Stimulated activated effector memory CD8-positive, alpha-beta T cell treated with anti-CD3 and anti-CD28 coated beads, Interleukin-12 subunit alpha, Interleukin-12 subunit beta, amount 100 ng/mL, for 72 hours (primary cell): ENCODE results near the gene DYSF.

Experiments
- ATAC-seq: fragments of 150-1000 bp; cut with Tn5 transposase; 2 replicates; pipeline ENCODE4 v1.10.0; 2021
- DNase-seq, 2 donors: peaks; one replicate each; pipeline ENCODE4 v3.0.0; 2021 to 2022; ENCODE audit warnings: low spot score in 2 of 2
- H3K27ac Mint-ChIP-seq: one replicate; pipeline ENCODE4 v1.8.0; 2022; ENCODE audit warnings: mild to moderate bottlenecking, mixed read lengths
- H3K36me3 Mint-ChIP-seq: one replicate; pipeline ENCODE4 v1.8.0; 2022; ENCODE audit warnings: mild to moderate bottlenecking, mixed read lengths
- H3K4me1 Mint-ChIP-seq: one replicate; pipeline ENCODE4 v1.8.0; 2022; ENCODE audit warnings: mixed read lengths
- H3K4me3 Mint-ChIP-seq: one replicate; pipeline ENCODE4 v1.8.0; 2022; ENCODE audit warnings: mild to moderate bottlenecking, mixed read lengths
- H3K9me3 Mint-ChIP-seq: one replicate; pipeline ENCODE4 v1.8.0; 2022; ENCODE audit warnings: mixed read lengths

Gene DYSF

DNA sequence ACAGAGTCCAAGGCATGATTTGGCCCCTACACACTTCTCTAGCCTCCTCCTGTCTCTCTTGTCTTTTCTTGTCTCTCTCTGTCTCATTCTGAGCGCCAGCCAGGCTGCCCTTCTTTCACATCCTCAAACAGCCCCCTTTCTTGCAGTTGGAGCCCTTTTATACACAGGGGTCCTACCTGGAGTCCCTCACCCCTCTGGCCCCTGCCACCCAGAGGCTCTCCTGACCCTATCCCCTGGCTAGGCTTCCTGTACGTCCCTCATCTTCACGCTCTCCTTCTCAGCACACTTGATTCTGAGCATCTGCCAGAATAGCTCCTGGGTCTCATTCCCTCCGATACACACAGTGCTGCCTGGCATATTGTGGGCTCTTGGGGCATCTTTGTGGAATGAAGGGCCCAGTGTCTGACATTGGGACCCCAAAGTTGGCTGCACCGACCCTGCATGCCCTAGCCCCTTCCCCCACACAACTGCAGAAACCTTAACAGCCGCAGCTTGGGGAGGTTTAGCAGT, 261.9 kb downstream of the DYSF start:
- no peaks in the 10 kb centered on the region for H3K36me3 Mint-ChIP-seq
- H3K27ac Mint-ChIP-seq = no peak overlapping the region
- DNase-seq = no peak
- no peak overlapping the region for H3K4me3 Mint-ChIP-seq
- no peak for ATAC-seq
- H3K9me3 Mint-ChIP-seq = no peaks in the 10 kb centered on the region
- no peaks in the 10 kb centered on the region for H3K4me1 Mint-ChIP-seq

DNA sequence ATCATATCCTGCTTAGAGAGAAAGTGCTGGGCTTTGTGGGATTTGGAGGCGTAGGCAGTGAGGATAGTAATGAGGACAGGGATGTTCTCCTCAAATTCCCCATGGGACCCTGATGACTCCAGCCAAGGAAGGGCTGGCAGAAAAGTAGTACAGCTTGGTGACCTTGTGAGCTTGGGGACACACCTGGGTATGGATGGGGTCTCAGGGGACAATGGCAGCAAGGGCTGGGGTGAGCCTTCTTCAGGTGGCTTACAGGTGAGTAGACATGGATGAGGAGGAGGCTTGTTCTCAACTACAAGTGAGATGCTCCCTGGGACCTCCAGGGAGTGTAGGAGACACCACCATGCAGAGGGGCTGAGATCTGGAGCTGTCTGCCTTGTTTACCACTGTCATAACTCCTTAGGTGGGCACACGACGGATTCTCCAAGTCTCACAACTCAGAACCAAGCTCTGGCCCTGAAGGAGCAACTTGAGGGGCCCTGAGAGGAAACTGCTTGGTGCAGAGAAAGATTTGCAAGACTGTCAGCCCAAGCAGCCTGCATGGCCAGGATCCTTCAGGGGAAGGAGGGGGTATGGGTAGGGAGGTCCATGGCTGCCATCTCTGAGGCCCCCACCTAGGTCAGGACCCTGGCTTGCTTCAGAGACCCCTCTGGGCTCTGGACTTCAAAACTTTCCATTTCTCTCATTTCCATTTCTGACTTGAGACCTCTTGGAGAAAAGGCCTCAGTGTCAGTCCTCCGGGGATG, 262.8 kb downstream of the DYSF start:
- DNase-seq = no peak
- Mint-ChIP-seq H3K4me1 (no peaks in the 10 kb centered on the region), H3K27ac (no peak overlapping the region), H3K4me3 (no peak overlapping the region), H3K36me3 (no peaks in the 10 kb centered on the region), H3K9me3 (no peaks in the 10 kb centered on the region)
- ATAC-seq = no peak

DNA sequence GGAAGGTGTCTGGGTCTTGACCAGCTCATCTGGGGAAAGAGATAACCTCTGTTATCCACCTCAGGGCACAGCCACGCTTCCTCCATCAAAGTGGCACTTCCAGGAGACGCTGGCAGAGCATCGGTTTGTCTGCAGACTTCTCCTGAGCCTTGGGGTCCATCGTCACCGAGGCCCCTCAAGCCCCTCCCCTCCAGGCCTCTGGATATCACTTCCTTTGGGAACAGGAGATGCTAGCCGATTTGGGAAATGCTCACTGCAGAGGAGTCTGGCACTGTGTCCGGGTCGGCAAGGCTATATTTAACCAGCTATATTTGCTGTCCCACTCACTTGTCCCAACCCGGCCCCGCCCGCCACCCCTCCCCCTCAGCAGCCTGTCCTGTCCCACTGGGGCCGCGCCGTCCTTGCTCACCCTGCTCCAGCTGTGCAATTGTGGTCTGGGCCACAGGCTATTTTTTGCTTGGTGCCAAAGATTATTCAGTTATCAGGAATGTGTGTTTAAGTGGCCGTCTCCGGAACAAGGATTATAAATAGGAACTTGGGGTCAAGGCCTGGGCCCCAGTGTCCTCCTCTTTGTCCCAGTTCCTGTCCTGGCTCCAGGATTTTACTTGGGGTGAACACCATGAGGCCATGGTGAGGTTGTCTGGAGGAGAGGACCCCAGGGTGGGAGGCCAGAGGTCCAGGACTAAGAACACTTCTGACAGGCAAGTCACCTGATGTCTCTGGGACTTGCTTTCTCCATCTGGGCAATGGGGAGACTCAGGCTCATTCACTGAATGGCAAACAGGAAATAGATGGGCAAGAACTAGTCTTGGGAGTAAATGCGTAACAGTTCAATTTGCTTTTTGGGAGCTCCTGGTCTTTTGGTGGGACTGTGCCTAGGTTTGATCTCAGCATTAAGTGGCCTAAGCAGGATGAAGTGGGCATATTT, 263.6 kb downstream of the DYSF start:
- DNase-seq (no peak), ATAC-seq (no peak)
- H3K27ac Mint-ChIP-seq = no peak overlapping the region
- no peak overlapping the region for H3K4me3 Mint-ChIP-seq
- H3K4me1 Mint-ChIP-seq = no peaks in the 10 kb centered on the region
- H3K36me3 Mint-ChIP-seq = no peaks in the 10 kb centered on the region
- H3K9me3 Mint-ChIP-seq = no peaks in the 10 kb centered on the region

DNA sequence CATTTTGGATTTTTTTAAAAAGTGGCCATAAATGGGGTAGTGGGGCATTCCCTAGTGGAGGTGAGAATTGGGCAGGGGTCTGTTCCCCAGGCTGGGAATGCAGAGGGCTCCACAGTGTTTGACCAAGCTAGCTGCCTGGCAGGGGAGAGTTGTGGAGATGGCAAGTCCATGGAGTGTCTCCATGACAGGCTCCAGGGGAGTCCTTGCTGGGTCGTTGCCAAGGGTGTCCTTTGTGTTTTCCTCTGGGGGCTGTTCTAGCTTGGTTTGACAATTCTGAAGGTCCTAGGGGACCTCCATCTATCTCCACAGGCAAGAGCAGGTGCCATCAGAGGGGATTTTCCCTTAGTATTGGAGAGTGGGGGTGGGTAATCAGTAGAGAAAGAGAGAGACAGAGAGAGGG, 265.3 kb downstream of the DYSF start:
- ATAC-seq (no peak), DNase-seq (no peak)
- no peaks in the 10 kb centered on the region for H3K36me3 Mint-ChIP-seq
- no peak overlapping the region for H3K27ac Mint-ChIP-seq
- peaks cover 3% of the 10 kb centered on the region for H3K9me3 Mint-ChIP-seq
- no peak overlapping the region for H3K4me3 Mint-ChIP-seq
- H3K4me1 Mint-ChIP-seq = no peaks in the 10 kb centered on the region

DNA sequence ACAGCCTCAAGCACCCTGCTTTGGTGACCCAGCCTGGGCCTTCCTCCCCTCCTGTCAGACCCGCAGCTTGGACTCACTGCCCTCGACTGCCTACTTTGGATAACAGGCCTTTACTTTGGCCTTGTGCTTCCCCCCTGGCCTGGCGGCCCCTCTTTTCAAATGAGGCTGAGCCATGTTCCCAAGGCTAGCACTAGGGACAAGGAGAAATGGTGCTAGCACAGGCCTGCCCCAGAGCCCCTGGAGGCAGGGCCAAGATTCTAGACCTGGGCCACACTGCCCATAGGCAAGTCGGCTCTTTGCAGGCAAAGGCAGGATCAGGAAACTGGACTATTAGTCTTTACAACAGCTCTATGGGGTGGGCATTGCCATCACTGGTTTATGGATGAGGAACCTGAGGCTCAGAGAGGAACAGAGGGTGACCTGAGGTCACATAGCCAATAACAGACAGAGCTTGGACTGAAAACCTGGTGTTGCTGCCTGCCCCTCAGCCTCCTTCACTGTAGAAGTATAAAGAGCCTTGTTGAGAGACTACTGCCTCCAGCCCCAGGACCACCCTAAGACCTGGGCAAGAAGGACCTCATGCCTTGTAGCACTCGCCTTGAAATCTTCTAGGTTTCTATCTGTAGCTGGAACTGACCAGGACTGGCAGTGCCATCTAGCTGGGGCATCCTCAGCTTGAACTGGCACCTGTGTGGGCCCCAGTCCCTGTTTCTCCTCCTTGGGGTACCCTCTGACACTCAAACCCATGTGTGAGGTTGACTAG, 266.3 kb downstream of the DYSF start:
- Mint-ChIP-seq H3K27ac (no peak overlapping the region), H3K4me3 (no peak overlapping the region), H3K9me3 (peaks cover 3% of the 10 kb centered on the region), H3K36me3 (no peaks in the 10 kb centered on the region), H3K4me1 (no peaks in the 10 kb centered on the region)
- no peak for ATAC-seq
- no peak for DNase-seq

DNA sequence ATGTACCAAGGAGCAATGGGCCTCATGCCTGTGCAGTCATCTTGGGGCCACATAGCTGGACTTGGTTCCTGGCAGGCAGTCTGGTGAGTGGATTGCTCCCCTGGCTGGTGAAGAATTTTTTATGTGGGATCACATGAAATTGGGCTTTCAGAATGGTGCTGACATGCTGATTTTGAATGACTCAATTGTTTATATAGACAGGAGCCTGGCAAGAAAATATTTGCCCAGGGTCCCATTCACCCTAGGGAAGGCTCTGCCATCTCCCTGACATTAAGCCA, 266.9 kb downstream of the DYSF start:
- Mint-ChIP-seq H3K4me1 (no peaks in the 10 kb centered on the region), H3K27ac (no peak overlapping the region), H3K36me3 (no peaks in the 10 kb centered on the region), H3K9me3 (peaks cover 3% of the 10 kb centered on the region), H3K4me3 (no peak overlapping the region)
- ATAC-seq = no peak
- no peak for DNase-seq

DNA sequence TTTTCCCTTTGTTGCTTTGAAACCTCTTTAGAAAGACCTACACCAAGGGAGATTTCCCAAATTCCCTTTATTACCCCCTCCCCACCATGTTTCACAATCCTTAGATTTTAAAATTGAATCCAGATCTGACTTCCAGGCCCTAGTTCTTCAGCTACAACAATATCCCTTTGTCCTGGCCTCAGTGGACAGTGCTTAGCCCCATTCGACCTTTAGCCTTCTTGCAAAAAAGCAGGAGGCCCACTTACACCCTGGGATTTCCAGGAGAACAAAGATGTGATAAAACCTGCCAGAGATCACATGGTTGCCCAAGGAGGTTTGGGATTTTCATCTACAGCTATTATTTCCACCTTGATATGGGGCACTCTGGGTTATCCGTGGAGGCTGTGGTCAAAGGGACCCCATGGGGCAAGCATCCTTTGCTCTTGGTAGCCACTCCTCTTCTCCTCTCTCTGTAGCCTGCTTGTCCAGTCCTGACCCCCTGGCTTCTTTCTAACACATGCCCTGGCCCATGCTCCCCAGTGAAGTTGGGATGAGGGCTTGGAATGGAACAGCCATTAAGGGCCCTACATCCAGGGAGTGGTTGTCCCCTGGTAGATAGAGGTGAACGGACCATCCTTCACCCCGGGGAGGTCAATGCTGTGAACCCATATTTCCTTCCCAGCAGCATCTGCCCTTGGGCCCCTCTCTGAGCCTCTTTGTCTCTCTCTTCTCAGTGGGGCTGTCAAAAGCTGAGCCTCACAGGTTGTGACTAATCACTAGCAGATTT, 267.4 kb downstream of the DYSF start:
- H3K4me1 Mint-ChIP-seq = no peaks in the 10 kb centered on the region
- no peak overlapping the region for H3K27ac Mint-ChIP-seq
- H3K4me3 Mint-ChIP-seq = no peak overlapping the region

DNA sequence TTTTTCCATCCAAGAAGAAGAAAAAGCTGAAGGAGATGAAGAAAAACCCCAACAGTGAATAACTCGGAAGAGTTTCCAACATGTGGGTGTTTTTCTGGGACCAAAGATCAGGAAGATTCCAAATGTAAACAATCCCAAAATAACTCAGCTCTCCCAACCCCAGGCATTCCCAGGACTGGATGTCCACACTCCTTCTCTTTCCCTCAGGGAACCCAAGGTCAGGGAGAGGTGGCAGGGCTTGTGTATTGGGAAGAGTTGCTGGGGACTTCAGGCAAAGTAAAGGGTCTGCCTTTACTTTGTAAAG, 268.0 kb downstream of the DYSF start:
- ATAC-seq = no peak
- peaks cover 3% of the 10 kb centered on the region for H3K9me3 Mint-ChIP-seq
- no peaks in the 10 kb centered on the region for H3K4me1 Mint-ChIP-seq
- H3K36me3 Mint-ChIP-seq = no peaks in the 10 kb centered on the region
- DNase-seq = no peak
- H3K4me3 Mint-ChIP-seq = no peak overlapping the region
- no peak overlapping the region for H3K27ac Mint-ChIP-seq

More for the DNA sequence above, 267.4 kb downstream of the DYSF start:
- DNase-seq = no peak
- H3K9me3 Mint-ChIP-seq = peaks cover 3% of the 10 kb centered on the region
- no peaks in the 10 kb centered on the region for H3K36me3 Mint-ChIP-seq
- ATAC-seq = no peak

DNA sequence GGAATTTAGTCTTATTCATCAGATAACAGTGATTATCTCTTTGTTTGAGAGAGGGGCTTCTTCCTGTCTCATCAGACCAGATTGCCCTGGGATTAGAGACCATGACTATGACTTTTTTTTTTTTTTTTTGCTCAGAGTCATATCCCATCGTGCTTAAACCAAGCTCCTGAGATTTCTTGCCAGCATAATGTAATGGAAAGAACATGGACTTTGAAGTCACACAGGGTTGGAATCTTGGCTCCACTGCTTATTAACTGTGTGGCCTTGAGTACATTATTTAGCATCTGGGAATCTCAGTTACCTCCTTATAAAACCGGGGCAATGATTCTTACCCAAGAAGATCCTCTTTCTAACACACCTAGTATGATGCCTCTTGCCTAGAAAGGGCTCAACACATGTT, 268.3 kb downstream of the DYSF start:
- H3K9me3 Mint-ChIP-seq = peaks cover 3% of the 10 kb centered on the region
- H3K4me3 Mint-ChIP-seq = no peak overlapping the region
- no peaks in the 10 kb centered on the region for H3K4me1 Mint-ChIP-seq
- no peak overlapping the region for H3K27ac Mint-ChIP-seq
- ATAC-seq (no peak), DNase-seq (no peak)
- H3K36me3 Mint-ChIP-seq = no peaks in the 10 kb centered on the region

DNA sequence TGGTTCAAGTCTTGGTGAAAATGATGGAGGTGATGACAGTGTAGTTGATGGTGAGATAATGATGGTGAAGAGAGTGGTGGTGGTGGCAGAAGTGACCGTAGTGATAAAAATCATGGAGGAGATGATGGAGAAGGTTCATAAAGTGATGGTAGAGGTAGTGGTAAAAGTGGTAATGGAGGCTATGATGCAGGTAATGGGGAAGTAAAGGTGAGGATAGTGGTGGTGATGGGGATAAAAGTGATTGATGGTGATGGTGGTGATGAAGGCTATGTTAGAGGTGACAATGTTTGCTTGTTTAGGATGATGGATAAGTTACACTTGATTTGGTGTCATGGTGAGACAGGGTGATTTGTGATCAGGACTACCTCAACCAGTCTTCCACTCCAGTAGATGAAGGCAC, 268.9 kb downstream of the DYSF start:
- Mint-ChIP-seq H3K4me3 (no peak overlapping the region), H3K27ac (no peak overlapping the region), H3K36me3 (no peaks in the 10 kb centered on the region), H3K4me1 (no peaks in the 10 kb centered on the region), H3K9me3 (peaks cover 3% of the 10 kb centered on the region)
- DNase-seq = no peak
- no peak for ATAC-seq

DNA sequence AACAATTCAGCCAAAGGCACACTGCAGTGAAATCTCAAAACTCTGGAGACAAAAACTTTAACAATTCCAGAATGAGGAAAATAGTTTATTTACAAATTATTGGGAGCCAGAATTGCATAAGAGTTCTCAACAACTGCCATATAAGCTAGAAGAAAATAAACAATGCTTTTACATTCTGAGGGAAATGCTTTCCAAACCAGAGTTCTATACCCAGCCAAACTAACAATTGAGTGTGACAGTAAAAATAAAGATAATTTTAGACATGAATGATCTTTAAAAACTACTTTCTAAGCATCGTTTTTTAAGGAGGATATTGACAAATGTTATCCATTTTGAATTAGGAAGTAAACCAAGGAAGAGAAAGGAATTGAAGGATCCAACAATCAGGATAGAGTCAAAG, 271.4 kb downstream of the DYSF start:
- DNase-seq = no peak
- Mint-ChIP-seq H3K36me3 (no peaks in the 10 kb centered on the region), H3K4me1 (no peaks in the 10 kb centered on the region), H3K4me3 (no peak overlapping the region), H3K9me3 (peaks cover 3% of the 10 kb centered on the region), H3K27ac (no peak overlapping the region)
- no peak for ATAC-seq

DNA sequence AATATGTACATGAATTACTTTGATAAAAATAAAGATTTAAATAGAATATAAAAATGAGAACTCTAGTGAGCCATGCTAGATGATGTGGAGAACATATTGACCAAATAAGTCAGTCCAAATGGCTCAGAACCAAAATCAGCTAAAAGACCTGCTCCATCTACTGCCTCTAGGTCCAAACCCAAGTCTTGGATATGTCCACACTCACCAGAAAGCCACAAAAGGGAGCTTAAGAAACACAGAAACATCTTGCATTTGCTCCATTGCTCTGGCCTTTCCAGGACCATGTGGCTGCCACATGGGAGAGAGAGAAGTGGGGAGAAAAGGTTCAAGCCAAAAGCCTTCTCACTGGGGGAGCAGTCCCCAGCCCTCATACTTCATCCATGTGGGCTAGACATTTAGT, 272.5 kb downstream of the DYSF start:
- H3K36me3 Mint-ChIP-seq = no peaks in the 10 kb centered on the region
- DNase-seq (no peak), ATAC-seq (no peak)
- no peak overlapping the region for H3K27ac Mint-ChIP-seq
- no peaks in the 10 kb centered on the region for H3K4me1 Mint-ChIP-seq
- peaks cover 3% of the 10 kb centered on the region for H3K9me3 Mint-ChIP-seq
- no peak overlapping the region for H3K4me3 Mint-ChIP-seq

DNA sequence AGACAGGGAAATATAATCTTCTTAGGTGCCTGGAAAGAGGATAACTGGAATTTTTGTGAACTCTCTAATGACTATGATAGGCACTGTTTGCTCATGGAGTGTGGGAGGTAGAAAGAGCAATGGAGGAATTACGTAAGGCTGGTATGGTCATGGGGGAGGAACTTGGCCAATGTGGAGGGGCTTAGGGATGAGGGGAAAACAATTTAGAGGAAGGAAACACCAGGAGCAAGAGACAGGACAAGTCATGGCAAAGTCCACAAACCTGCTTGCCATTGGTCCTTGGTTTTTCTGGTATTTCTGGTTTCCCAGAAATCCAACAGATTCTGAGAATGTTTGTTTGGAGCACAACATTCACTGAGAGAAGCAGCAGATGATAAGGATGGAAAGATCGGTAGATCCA, 274.2 kb downstream of the DYSF start:
- no peaks in the 10 kb centered on the region for H3K4me1 Mint-ChIP-seq
- no peaks in the 10 kb centered on the region for H3K9me3 Mint-ChIP-seq
- DNase-seq = no peak
- H3K4me3 Mint-ChIP-seq = no peak overlapping the region
- no peak for ATAC-seq
- H3K27ac Mint-ChIP-seq = no peak overlapping the region
- no peaks in the 10 kb centered on the region for H3K36me3 Mint-ChIP-seq

DNA sequence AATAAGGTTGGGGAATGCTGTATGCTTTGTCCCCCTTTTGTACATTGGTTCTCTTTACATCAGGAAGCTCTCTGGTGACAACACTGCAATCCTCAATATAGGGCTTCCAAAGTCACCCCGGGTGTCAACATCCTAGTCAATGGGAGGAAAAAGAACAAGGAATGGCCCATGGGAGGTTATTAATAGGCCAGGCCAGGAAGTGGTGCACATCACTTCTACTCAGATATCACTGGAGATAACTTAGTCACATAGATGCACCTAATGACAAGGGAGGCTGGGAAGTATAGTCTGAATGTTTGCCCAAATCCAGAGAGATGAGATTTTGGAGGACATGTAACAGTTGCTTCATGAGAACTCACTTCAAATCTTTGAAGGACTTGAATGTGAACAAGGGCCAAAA, 274.7 kb downstream of the DYSF start:
- Mint-ChIP-seq H3K9me3 (no peaks in the 10 kb centered on the region), H3K4me1 (no peaks in the 10 kb centered on the region), H3K27ac (no peak overlapping the region)

DNA sequence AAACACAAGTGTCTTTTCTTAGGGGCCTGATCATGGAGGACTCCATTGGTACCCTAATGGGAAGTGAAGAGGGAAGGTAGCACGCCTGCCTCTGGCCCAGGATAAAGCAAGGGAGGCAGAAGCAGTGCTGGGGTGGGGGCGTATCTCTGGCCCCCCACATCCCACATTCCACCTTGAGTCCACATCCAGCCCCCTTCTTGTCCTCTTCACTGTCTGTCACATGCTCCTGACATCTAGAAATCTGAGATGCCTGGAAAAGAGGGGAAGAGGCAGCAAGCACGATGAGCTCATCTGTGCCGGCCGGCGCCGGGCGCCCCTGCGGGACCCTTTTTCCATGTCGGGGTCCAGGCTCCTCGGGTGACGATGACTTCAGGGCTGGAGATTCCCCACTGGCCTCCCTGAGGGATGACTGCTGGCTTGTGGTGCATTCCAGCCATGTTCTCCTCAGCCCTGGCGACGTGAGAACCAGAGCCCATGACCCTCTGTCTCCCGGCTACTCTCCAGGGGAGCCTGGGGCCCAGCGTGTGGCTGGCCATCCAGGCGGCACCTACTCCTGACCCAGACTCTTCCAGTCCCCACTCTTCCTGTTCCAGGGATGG, 277.5 kb downstream of the DYSF start:
- no peaks in the 10 kb centered on the region for H3K4me1 Mint-ChIP-seq
- DNase-seq (no peak), ATAC-seq (no peak)
- H3K4me3 Mint-ChIP-seq = no peak overlapping the region
- no peak overlapping the region for H3K27ac Mint-ChIP-seq
- no peaks in the 10 kb centered on the region for H3K36me3 Mint-ChIP-seq
- no peaks in the 10 kb centered on the region for H3K9me3 Mint-ChIP-seq

More for the DNA sequence above, 274.7 kb downstream of the DYSF start:
- H3K36me3 Mint-ChIP-seq = no peaks in the 10 kb centered on the region
- no peak for DNase-seq
- no peak for ATAC-seq
- no peak overlapping the region for H3K4me3 Mint-ChIP-seq
